ACC112 (cell line): ENCODE data around the gene TRIM8.

Experiments
- H2AFZ ChIP-seq: fragments of 200-600 bp; sonication (generic); one replicate; pipeline ENCODE4 v1.6.0; 2017; ENCODE audit warnings: antibody characterized with exemption, low read length; ENCODE audit not compliant: unreplicated experiment
- H3K27ac ChIP-seq: fragments of 200-600 bp; sonication (generic); 2 replicates; pipeline ENCODE4 v1.5.1; 2014; ENCODE audit warnings: low read depth, mild to moderate bottlenecking, antibody characterized with exemption, low read length, moderate library complexity
- H3K27me3 ChIP-seq: fragments of 200-600 bp; sonication (generic); 2 replicates; pipeline ENCODE4 v1.6.1; 2014; ENCODE audit warnings: mild to moderate bottlenecking, antibody characterized with exemption, low read length, moderate library complexity, mixed read lengths; ENCODE audit not compliant: insufficient read depth
- H3K36me3 ChIP-seq: fragments of 200-600 bp; sonication (generic); 2 replicates; pipeline ENCODE4 v1.6.1; 2016; ENCODE audit warnings: mild to moderate bottlenecking, antibody characterized with exemption, low read length, moderate library complexity, mixed read lengths; ENCODE audit not compliant: insufficient read depth
- H3K4me1 ChIP-seq: fragments of 200-600 bp; sonication (generic); one replicate; pipeline ENCODE4 v1.6.1; 2016; ENCODE audit warnings: low read length, mixed read lengths; ENCODE audit not compliant: insufficient read depth, unreplicated experiment, control insufficient read depth
- H3K4me3 ChIP-seq: fragments of 200-600 bp; sonication (generic); 2 replicates; pipeline ENCODE4 v1.5.1; 2014; ENCODE audit warnings: mild to moderate bottlenecking, low read depth, low read length
- H3K79me2 ChIP-seq: fragments of 200-600 bp; sonication (generic); one replicate; pipeline ENCODE4 v1.6.0; 2016; ENCODE audit warnings: low read length; ENCODE audit not compliant: control insufficient read depth, unreplicated experiment, insufficient read depth

Gene TRIM8

DNA sequence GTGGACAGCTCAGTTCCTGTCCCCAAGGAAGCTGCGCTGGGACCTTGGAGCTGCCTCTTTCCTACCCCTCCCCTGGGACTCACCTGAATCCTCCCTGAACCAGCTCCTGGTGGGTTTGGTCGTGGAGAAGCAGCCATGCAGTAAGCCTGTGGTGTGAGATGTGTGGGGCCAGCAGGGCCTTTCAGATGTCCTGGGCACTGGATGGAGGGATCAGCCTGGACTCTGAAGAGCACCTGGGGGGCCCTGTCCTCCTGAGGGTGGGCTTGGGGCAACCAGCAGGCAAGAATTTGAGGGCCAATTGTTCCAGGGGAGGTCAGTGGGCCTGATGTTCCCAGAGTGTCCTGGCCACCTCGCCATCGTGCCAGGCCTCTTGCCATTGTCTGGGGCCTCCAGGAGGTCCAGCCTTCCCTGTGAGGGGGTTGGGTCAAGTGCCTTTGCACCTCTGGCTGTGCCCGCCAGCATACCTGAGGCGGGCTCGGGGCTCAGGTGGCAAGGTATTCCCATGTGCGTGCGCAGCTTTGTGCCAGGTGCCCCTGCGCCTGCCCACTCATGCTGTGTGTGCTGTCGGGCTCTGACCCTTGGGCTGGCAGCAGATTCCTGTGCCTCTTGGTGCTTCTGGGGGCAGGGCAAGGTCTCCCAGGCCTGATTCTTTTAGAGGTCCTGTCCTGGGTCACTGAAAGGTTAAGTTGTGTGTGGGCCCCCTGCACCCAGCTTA is 7.3 kb downstream of the TRIM8 start:
- peaks cover 12% of the 10 kb centered on the region; the same call in 1 of the 2 replicates for H3K36me3 ChIP-seq
- no peak overlapping the region for H2AFZ ChIP-seq
- no peaks in the 10 kb centered on the region for H3K27me3 ChIP-seq
- H3K27ac ChIP-seq = no peak overlapping the region
- H3K4me3 ChIP-seq = no peak overlapping the region
- H3K79me2 ChIP-seq = peaks cover 71% of the 10 kb centered on the region
- peaks cover 30% of the 10 kb centered on the region for H3K4me1 ChIP-seq

DNA sequence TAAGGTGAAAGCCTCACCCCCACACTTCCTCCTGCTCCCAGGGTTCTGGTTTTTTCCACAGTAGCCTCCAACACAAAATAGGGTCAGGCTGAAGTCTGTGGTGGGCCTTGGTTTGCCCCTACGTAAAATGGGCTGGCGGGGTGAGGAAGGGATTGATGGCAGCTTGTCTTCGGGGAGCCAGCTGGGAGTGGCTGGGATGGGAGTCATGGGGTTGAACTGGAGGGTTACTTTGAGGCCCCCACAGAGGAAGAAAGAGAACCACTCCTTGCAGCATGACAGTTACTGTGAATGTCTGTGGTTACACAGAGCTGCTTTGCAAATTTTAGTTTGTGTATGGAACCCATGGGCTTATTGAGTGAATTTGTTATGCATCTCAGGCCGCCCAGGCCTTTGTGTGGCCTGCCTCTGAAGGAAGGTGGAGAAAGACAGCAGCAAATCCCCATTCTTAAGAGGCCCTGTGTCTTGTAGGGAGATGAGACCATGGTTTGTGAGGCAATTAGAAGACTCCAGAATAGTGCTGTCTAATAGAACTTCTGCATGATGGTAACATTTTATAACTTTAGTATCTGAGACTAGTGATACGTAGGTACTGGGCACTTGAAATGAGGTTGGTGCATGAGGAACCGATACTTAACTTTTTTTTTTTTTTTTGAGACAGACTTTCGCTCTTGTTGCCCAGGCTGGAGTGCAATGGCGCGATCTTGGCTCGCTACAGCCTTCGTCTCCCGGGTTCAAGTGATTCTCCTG is 8.1 kb downstream of the TRIM8 start:
- Histone ChIP-seq H3K4me3 (no peak overlapping the region), H3K27ac (no peak overlapping the region), H3K79me2 (peaks cover 64% of the 10 kb centered on the region), H2AFZ (no peak overlapping the region), H3K27me3 (no peaks in the 10 kb centered on the region), H3K4me1 (peaks cover 24% of the 10 kb centered on the region), H3K36me3 (peaks cover 12% of the 10 kb centered on the region; the same call in 1 of the 2 replicates)

- Histone ChIP-seq H2AFZ (no peak overlapping the region), H3K27ac (no peak overlapping the region), H3K79me2 (peaks cover 56% of the 10 kb centered on the region), H3K4me3 (no peak overlapping the region), H3K4me1 (peaks cover 19% of the 10 kb centered on the region), H3K27me3 (no peaks in the 10 kb centered on the region), H3K36me3 (peaks cover 12% of the 10 kb centered on the region; the same call in 1 of the 2 replicates)
Observed at GRCh38 chr10:102653060-102653459, 8.8 kb downstream of the TRIM8 start.

DNA sequence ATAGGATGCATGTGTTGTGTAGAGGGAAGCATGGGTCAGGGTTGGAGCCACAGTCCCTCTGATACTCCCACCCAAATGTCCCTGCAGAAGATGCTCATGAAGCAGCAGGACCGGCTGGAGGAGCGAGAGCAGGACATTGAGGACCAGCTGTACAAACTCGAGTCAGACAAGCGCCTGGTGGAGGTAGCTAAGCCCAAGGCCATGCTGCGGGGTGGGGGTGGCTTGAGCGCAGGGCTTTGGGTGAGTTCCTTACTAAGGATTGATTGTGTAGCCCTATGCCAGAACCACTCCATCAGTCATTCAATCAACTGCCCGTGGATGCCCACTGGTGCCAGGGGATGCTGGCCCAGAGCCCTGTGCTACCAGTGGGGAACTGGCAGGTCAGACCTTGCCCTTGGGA is 10.3 kb downstream of the TRIM8 start:
- H3K4me1 ChIP-seq = peaks cover 4% of the 10 kb centered on the region
- H3K36me3 ChIP-seq = peaks cover 12% of the 10 kb centered on the region; the same call in 1 of the 2 replicates
- H2AFZ ChIP-seq = no peak overlapping the region
- H3K27ac ChIP-seq = no peak overlapping the region
- H3K27me3 ChIP-seq = no peaks in the 10 kb centered on the region
- no peak overlapping the region for H3K4me3 ChIP-seq
- peaks cover 41% of the 10 kb centered on the region for H3K79me2 ChIP-seq

DNA sequence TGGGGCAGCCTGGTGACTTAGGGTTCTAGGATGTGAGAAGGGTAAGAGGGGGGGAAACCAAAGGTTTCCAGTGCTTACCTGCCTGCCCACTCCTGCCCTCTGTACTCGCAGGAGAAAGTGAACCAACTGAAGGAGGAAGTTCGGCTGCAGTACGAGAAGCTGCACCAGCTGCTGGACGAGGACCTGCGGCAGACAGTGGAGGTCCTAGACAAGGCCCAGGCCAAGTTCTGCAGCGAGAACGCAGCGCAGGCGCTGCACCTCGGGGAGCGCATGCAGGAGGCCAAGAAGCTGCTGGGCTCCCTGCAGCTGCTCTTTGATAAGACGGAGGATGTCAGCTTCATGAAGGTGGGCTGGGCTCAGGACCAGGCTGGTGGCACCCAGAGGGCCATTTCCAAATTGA is 10.7 kb downstream of the TRIM8 start:
- Histone ChIP-seq H3K36me3 (peaks cover 12% of the 10 kb centered on the region; the same call in 1 of the 2 replicates), H3K4me3 (no peak overlapping the region), H3K27ac (no peak overlapping the region), H3K27me3 (no peaks in the 10 kb centered on the region), H2AFZ (no peak overlapping the region), H3K79me2 (peaks cover 37% of the 10 kb centered on the region), H3K4me1 (peaks cover 2% of the 10 kb centered on the region)

DNA sequence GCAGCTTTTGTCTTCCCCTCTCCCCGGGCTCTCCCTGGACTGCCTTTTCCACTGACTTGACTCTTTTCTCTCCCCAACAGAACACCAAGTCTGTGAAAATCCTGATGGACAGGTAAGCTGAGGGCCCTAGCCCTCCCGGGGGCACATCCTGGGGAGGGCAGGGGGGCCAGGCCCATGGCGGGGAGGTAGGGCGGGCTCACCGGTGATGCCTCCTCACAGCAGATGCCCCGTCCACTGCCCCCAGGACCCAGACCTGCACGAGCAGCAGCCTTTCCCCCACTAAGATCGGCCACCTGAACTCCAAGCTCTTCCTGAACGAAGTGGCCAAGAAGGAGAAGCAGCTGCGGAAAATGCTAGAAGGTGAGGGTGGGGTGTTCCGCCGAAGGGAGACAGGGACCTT is 11.7 kb downstream of the TRIM8 start:
- no peak overlapping the region for H3K4me3 ChIP-seq
- peaks cover 12% of the 10 kb centered on the region; the same call in 1 of the 2 replicates for H3K36me3 ChIP-seq
- H3K79me2 ChIP-seq = peaks cover 27% of the 10 kb centered on the region
- H3K27ac ChIP-seq = no peak overlapping the region
- H3K27me3 ChIP-seq = no peaks in the 10 kb centered on the region
- peaks cover 2% of the 10 kb centered on the region for H3K4me1 ChIP-seq
- H2AFZ ChIP-seq = no peak overlapping the region

DNA sequence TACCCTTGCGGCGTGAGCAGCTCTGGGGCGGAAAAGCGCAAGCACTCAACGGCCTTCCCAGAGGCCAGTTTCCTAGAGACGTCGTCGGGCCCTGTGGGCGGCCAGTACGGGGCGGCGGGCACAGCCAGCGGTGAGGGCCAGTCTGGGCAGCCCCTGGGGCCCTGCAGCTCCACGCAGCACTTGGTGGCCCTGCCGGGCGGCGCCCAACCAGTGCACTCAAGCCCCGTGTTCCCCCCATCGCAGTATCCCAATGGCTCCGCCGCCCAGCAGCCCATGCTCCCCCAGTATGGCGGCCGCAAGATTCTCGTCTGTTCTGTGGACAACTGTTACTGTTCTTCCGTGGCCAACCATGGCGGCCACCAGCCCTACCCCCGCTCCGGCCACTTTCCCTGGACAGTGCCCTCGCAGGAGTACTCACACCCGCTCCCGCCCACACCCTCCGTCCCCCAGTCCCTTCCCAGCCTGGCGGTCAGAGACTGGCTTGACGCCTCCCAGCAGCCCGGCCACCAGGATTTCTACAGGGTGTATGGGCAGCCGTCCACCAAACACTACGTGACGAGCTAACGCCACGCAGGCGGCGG is 12.6 kb downstream of the TRIM8 start:
- Histone ChIP-seq H3K36me3 (peaks cover 12% of the 10 kb centered on the region; the same call in 1 of the 2 replicates), H3K27ac (no peak overlapping the region)

GRCh38 chr10:102657451-102657850 is 13.2 kb downstream of the TRIM8 start:
- peaks cover 13% of the 10 kb centered on the region for H3K79me2 ChIP-seq
- no peak overlapping the region for H2AFZ ChIP-seq
- H3K4me1 ChIP-seq = peaks cover 2% of the 10 kb centered on the region
- H3K27ac ChIP-seq = peak overlapping the region; percentile 43; the same call in 1 of the 2 replicates
- H3K27me3 ChIP-seq = no peaks in the 10 kb centered on the region
- peaks cover 10% of the 10 kb centered on the region; the same call in 1 of the 2 replicates for H3K36me3 ChIP-seq
- H3K4me3 ChIP-seq = no peak overlapping the region

More for the DNA sequence above, 12.6 kb downstream of the TRIM8 start:
- Histone ChIP-seq H3K27me3 (no peaks in the 10 kb centered on the region), H2AFZ (no peak overlapping the region), H3K79me2 (peaks cover 18% of the 10 kb centered on the region), H3K4me3 (no peak overlapping the region), H3K4me1 (peaks cover 2% of the 10 kb centered on the region)

DNA sequence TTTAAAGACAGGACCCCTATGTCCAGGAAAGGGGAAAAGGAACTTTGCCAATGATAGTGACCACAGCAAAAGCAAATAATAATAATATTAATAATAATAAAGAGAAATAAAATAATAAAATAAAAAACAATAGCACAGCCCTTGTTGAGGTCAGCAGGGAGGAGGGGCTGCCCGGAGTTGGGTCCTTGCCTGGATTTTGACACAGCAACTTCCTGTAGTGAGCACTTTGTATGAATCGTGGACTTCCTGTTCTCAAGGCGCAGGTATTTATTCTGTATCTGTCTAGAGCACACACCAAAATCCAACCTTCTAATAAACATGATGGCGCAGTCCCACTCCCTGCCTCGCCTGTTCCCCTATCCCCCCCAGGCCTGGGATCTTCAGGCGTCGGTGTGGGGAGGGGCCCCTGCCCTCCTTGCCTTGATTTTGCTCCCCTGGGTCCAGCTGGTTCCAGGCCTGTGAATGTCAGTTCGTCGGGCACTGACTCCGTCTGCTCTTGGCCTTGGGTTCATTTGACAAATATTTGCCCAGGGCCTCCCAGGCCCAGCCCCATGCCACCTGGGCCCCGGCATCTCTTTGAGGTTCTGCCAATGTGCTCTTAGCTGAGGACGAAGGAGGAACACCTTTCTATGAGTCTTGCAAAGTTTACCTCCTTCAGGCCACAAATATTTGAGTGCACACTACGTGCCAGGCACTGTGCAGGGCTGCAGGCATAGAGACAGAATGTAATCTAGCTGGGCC is 13.9 kb downstream of the TRIM8 start:
- H3K4me3 ChIP-seq = no peak overlapping the region
- peaks cover 9% of the 10 kb centered on the region; the same call in 1 of the 2 replicates for H3K36me3 ChIP-seq
- H2AFZ ChIP-seq = no peak overlapping the region
- peaks cover 2% of the 10 kb centered on the region for H3K4me1 ChIP-seq
- H3K27ac ChIP-seq = peak overlapping the region; percentile 43; the same call in 1 of the 2 replicates
- peaks cover 9% of the 10 kb centered on the region for H3K79me2 ChIP-seq
- no peaks in the 10 kb centered on the region for H3K27me3 ChIP-seq

GRCh38 chr10:102658802-102659201 is 14.5 kb downstream of the TRIM8 start:
- H3K27ac ChIP-seq = no peak overlapping the region
- peaks cover 5% of the 10 kb centered on the region; the same call in 1 of the 2 replicates for H3K36me3 ChIP-seq
- no peak overlapping the region for H2AFZ ChIP-seq
- H3K4me1 ChIP-seq = peaks cover 2% of the 10 kb centered on the region
- no peaks in the 10 kb centered on the region for H3K27me3 ChIP-seq
- H3K4me3 ChIP-seq = no peak overlapping the region
- peaks cover 3% of the 10 kb centered on the region for H3K79me2 ChIP-seq
